NCI-H2029 treated with DMSO at 0.1 percent for 48 hours (cell line): ENCODE results near the gene SEMA3D.

Experiments used
- DNase-seq: peaks from one replicate; lab custom pipeline; 2025; lab: John Stamatoyannopoulos, UW

SEMA3D gene

DNA sequence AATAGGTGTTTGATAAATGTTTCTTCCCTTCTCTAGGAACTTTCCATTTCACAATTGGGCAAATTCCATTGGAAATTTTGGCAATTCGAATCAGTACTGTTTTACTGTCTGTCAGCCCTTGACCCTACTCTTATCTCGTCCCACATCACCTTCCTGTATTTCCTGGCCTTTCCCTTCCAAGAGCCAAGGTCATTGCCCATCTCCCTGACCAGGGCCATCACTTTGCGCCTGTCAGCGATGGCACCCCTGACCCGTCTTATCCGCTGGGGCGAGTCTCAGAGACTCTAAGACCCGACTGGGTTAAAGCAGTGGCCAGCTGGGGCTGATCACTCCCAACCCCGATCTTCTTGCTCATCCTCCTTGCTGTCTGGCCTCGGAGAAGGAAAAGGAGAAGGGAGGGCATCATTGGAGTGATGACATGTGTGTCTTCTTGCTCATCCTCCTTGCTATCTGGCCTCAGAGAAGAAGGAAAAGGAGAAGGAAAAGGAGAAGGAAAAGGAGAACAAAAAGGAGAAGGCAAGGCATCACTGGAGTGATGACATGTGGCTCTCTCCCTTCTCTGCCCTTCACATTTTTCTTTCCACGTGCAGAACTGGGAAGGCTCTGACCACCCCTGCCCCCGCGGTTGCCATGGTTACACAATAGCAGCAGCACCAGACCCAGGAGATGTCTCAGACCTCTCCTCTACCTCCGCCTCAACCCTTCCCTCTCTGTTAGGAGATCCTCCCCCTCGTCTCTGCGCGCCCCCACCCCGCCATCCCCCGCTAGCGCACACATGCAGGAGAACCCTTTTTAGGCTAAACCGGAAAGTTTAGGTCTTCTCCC is 2.0 kb downstream of the SEMA3D start:
- DNase-seq = no peak

DNA sequence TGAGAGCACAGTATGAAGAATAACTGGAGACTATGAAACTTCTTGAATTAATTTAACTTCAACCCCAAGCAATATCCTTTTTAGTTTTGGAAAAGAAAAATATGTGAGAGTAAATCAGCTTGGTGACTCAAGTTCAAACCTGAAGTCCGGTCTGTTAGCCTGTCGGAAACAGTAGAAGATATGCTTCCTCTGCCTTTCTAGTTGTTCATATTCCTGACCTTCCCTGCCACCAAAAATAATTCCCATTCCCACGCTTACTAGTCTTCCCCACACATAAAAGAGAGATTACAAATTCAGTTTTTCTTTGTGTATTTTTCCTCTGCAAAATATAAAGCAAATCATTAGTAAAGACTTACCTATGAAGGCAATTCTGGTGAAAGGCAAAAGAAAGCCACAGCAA is 3.6 kb downstream of the SEMA3D start:
- DNase-seq = no peak

DNA sequence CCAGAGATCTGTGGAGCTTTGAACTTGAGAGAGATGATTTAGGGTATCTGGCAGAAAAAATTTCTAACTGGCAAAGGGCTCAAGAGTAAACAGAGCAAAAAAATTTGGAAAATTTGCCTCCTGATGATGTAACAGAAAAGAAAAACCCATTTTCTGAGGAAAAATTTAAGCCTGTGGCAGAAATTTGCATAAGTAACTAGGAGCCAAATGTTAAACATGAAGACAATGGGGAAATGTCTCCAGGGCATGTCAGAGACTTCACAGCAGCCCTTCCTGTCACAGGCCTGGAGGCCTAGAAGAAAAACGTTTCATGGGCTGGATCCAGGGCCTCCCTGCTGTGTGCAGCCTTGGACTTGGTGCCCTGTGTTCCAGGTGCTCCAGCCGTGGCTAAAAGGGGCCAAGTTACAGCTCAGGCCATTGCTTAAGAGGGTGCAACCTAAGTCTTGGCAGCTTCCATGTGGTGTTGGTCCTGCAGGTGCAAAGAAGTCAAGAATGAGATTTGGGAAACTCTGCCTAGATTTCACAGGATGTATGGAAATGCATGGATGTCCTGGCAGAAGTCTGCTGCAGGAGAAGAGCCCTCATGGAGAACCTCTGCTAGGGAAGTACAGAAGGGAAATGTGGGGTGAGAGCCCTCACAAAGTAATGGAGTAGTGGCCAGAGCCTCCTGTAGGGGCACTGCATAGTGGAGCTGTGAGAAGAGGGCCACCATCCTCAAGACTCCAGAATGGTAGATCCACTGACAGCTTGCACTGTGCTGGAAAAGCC is 8.1 kb downstream of the SEMA3D start:
- DNase-seq = no peak

DNA sequence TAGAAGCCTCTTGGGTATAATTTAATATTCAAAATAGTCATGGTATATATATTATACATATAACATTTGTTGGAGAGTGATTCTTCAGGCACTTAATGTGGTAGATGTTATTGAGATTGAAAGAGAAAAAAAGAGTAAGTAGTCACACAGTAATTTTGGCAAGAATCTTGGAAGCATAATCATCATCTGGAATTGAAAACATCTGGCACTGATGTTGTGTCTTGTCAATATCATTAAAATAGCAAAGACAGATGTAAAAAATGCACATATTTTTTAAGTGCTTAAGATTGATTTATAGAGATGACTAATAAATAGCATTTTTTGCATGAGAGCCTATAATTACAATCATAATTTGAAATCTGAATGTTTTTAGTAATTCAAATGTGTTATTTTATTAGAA is 9.5 kb downstream of the SEMA3D start:
- no peak for DNase-seq

DNA sequence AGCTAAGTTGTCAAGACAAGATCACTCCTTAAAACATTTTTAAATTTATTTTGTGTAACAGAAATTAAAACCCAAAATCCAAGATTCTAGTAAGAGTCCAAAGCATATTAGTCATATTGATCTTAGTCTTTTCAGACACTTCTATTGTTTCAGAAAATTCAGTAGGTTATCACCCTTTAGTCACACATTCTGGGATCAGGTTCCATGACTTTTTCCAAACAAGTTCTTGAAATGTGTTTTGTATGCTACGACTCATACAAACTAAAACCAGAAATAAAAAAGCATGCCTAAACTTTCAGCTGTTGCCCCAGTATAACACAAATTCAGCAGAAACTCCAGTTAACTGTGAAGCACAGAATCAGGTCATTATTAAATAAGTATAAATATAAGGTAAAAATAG is 10.7 kb downstream of the SEMA3D start:
- DNase-seq = no peak

DNA sequence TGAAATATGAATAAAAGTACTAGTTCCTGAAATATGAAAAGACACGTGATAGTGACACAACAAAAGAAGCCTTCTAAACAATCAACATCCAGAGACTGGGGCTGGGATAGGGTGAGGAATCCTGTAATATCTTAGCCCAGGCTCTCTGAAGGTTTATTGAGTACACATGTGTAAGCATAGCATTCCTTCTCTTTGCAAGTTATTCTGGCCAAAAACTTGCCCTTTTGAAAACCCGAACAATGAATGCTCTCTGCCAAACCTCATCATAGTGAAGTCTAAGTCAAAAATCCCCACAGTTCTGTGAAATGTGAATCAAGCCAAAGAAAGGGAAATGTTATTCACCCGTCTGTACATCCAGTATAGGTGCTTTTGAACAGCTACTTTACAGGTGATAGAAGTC is 11.6 kb downstream of the SEMA3D start:
- DNase-seq = no peak

DNA sequence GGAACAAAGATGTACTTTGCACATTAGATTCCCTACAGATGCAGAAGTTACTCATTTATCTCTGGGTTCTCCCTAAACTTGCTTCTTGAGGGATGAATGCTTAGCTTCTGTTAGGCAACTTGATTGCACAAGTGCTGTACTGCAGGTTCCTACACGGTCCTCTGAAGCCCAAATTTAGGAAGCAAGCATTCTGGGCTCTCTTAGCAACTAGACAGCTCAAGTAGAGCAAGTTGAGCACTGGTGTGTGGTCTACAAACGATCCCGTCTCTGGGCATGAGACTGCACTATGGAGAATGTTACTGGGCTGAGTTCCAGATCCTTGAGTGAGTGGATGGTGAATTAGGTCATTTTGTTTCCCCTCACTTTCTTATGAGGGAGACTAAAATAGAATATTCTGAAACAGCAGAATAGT is 14.3 kb downstream of the SEMA3D start:
- DNase-seq = no peak

DNA sequence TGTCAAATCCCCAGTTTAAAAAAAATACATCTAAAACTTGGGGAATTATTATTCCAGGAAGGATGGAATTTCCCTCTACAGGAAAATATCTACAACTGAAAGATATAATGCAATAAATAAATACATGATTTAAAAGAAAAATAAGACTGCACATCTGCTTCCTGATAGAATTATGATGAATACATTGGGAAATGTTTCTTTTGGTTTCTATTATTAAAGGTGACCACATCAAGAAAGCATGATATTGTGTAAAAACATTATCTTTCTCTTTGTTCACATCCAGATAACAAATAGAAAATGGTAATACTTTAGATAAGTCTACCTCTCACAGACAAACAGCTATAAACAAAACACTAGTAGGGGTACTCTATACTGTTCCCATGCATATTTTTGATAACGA is 19.2 kb downstream of the SEMA3D start:
- DNase-seq = no peak

DNA sequence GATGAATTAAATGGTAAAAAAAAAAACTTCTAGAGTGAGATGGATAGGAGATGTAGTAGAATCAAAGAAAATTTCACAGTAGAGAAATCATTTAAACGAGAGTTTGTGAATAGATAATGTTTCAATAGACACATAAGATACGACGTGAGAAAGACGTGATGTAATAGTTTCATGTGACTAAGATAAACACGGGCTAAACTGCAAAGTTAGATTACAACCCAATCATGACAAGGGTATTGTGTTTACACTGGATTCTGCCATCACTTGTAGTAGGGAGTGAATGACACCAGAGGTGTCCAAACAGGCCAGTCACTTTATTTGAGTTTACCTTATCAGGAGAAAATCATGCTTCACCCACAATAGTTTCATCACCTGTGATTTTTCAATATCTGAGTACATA is 21.6 kb downstream of the SEMA3D start:
- DNase-seq = no peak

DNA sequence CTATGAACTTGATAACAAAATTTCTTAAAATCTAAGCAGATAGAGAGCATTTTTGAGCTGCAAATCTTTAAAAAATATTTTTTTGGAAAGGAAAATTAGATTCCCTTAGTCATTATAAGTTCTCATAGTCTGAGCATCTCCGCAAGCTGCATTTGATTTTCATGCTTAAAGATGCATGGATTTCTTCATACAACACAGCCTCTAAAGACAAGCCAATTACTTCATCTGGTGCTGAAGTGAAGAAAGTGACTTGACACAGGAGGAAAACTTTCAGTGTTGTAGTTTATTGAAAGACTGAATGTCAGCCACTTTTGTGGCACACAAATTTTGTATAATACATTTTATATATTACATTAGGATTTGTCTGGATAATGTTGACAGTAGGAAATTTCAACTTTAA is 22.5 kb downstream of the SEMA3D start:
- no peak for DNase-seq

DNA sequence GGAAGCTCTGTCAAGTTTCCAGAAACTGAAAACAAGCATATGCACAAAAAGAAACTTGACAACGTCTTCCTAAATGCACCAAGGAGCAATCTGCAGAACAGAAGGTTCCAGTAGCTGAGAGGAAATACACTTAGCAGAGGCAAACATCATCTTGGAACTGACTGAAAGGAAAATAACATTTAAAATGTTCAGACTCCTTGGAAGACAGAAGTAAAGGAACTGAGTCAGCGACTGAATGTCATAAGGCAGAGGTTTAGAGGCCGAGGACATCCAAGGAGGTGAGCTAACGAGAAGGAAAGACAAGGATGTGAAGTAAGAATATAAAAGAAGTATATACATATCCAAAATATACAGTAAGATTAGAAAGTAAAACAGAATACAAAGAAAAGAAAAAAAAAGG is 24.1 kb downstream of the SEMA3D start:
- no peak for DNase-seq

DNA sequence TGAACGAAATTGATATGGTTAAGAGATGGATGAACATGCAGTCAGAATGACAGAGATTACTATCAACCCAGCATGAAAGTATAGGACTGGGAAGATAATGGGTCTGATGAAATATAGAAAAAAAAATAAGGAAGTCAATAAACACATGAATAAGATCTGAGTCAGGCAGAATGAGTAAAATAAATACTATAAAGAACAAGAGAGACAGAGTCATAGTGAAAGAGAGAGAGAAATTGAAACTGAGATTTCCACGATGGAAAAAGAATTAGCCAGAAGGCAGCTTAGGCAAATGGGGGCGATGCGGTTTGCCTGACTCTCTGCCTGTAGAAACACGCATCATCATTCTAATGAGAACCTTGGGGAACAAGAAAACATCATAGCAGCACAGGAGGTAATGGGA is 26.6 kb downstream of the SEMA3D start:
- DNase-seq = no peak

DNA sequence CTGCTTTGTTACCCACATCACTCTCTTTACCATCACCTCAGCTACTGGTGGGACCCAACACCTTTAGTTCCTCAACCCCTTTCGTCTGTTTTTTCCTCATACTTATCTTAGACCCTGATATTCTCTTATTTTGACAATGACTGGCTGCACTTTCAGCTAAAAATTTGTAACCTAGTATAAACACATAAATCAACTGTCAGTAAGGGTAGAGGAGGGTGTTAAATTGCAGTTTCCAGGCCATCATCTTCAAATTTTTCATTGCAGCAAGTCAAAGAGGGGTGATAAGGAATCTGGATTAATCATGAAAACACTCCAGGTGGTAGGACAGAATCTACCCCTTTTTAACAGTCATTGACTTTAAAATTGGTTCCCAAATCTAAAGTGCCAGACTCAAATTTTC is 27.9 kb downstream of the SEMA3D start:
- no peak for DNase-seq

DNA sequence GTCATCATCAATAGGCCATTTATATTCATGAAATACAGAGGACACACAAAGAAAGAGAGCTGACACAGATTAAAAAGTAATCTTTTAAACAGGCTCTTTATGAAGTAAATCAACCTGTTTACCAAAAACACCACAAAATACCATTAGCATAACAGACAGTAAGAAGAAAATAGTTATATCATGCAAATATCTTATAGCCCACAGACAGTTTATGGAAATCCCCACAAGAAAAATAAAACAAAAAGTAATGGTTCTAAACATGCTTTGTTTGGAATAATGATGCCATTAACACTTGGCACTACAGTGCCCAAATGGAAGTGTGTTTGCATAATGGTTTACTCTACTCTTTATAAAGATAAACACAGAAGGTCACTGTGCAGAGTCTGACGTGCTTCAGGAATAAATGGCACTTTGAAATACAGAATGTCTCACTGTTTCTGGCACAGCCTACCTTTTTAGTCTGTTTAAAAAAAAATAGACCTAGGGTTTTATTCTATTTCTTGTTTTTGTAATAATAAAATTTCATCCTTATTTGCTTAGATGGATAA is 30.1 kb downstream of the SEMA3D start:
- no peak for DNase-seq

DNA sequence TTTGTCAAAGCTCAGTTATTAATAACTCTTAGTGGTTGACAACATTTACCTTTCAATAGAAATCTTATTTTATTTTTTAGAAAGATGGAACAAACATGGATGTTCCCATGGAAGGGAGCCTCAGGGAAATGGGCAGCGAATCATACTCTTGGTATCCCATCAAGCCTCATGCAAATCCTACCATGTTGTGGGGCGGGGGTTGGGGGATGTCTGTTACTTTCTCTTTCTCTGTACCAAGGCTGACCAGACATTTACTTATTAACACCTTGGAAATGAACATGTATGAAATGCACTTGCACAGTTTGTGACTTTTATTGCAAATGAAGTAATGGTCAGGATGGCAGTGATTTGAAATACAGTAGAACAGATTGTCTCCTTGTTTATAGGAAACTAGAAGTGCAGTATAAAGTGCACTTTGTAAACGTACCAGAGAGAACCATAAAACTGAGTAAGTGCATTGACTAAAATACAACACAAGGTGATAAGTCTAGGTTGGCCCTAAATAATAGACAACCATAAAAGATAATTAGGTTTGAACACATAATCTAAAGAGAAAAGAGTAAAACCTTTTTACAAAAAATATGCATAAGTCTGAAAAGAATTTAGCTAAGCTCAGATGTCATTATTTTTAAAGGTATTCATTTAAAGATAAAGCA is 32.4 kb downstream of the SEMA3D start:
- no peak for DNase-seq

DNA sequence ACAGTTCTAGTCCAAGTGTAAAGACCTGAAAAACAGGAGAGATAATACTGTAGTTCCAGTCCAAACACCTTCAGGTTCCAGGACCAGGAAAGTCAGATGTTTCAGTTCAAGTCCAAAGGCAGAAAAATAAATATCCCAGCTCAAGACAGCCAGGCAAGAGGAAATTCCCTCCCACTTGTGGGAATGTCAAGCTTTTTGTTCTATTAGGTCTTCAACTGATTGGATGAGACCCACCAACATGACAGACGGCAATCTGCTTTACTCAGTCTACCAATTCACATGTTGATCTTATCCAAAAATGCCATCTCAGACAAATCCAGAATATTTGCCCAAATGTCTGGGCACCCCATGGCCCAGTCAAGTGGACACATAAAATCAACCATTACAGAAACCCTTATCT is 33.1 kb downstream of the SEMA3D start:
- DNase-seq = no peak

DNA sequence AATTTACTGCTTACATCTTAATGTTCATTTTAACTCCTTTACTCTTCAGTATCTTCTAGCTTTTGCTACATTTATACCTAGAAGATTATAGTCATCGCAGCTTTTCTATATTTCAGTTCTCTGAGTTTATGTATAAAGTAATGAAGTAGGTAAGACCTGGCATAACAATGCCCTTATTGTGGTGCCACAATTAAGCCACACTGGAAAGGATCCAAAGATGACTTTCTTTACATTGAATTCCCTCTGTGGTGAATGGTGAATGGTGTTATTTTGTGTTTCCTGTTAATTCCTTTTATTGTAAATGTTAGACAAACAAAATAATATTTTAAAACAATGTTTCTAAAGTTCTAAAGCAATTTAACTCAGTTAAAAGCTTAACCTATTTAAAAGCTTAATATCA is 36.2 kb downstream of the SEMA3D start:
- no peak for DNase-seq

DNA sequence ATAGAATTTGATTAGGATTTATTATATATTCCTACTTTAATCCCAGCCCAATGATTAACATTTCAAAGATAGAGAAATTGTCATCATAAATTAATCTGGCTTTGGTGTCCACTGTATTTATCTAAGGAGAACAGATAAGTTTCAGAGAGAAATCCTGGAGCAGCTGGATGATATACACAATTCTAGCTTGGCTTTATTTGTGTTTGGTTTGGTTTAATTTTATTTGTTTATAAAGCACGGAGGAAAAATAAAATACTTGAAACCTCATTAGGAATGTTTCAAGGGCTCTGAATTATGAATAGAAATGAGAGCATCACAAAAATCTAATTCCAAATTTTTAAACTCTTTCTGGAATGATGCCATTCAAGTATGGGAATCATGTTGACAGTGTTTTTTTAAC is 42.1 kb downstream of the SEMA3D start:
- no peak for DNase-seq

DNA sequence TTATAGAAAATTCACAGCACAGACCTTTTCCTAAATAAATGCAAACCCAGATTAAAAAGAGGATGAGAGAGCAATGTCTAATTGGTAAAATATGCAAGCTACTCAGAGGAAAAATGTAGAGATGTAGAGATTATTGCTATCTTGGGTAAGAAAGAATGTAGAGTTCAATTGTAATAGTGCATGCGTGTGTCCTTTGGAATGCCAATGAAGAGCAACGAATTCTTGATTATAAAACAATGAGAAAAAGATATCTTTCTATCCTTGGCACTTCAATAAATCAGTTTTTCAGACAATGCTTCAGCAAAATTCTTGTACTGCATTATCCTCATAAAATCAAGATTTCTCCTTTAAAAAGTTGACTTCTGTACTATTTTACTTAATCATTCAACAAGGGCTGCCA is 50.9 kb downstream of the SEMA3D start:
- DNase-seq = no peak

DNA sequence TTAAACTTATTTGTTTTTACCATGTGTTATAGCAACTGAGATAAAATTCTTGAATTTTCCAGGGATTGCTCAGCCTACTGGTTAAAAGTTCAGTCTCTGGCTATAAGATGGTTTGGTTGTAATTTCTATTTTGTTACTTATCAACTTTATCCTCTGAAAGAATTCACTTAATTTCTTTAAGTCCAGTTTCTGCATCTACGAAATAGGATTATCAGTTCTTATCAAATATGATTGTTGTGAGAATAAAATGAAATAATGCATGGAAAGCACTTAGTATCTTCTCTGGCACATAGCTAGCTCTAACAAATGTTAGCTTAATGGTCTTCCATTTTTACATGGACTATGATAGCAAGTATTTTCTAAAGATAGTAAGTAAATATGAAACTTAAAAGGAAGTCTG is 53.3 kb downstream of the SEMA3D start:
- no peak for DNase-seq

DNA sequence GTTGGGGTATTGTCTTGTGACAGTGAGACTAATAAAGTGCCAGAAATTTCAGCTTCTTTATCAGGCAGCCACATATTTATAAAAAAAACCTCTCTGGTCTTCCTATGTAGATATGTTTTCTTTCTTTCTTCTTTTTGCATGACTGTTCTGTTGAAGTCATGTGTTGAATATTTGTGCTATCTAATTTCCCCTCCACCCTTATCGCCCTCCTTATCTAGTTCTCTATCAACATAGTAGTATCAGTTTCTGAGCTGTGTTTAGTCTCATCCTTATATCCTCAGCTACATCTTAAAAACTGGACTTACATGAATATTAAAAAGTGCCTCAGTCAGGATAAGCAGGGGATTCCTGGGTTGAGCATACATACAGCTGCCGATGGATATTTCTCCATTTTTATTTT is 53.9 kb downstream of the SEMA3D start:
- no peak for DNase-seq

DNA sequence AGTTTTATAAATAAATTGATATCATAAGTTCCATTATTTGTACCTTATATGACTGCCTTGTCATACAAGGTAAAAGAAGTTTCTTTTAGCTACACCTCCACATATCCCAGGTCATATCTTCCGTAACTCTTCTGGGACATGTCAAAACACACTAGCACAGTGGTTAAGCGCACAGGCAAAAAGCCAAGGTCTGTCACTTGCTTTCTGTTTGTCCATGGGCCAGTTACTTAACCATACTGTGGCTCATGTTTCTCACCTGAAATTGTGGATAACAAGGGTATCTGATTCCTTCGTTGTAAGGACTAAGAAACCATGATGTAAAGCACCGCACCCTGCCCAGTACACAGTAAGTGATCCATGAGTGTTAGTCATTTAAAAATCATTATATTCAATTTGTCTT is 56.2 kb downstream of the SEMA3D start:
- DNase-seq = no peak

DNA sequence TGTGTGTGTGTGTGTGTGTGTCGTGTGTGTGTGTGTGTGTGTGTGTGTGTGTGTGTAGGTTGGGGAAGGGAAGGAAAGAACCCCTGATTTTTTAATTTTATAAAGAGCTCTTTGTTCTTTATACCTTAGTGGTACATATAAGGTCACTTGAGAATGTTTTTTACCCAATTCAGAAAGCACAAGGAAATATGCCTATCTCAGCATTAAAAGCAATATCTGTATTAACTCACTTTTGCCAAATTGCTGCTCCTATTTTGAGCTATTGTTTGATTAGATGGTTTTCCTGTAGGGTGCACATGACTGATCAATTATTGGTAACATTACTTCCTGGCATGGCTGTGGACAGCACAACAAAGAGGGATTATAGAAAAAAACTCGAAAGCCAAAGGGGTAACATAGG is 60.5 kb downstream of the SEMA3D start:
- DNase-seq = no peak
